ENCODE measurements around the gene TEX28.

- TF ChIP-seq CTCF (conservative IDR thresholded peaks at IDR 0.05) (no peak), EZH2 (IDR thresholded peaks at IDR 0.05; ENCODE audit: low read depth) (no peak)
Observed at GRCh38 chrX:154321152-154321551, 26.2 kb upstream of the TEX28 start.
